Subcutaneous adipose tissue (tissue), 4 donors: ENCODE results near the gene POP4. TPM values are rescaled to one million over a fixed set of nuclear protein-coding genes. Genes with fewer than 3 reads are reported as not detected.

Experiments
- CTCF ChIP-seq: fragments of 450-650 bp; IDR thresholded peaks from one replicate; pipeline ENCODE4 v1.5.1; 2016; ENCODE audit warnings: low read depth, mild to moderate bottlenecking, control low read depth, antibody characterized with exemption, moderate library complexity
- total RNA-seq, 4 donors: library from RNA; depleted of rRNA; stranded (reverse); fragments of >200 nt; gene quantifications; one replicate each; pipeline ENCODE4 v1.1.0, GENCODE V29; 2016

POP4 gene
- total RNA-seq, 4 donors from 2014 or later: 44.4 to 72.7 (median 65.1) TPM

GRCh38 chr19:29571181-29571580 lies 34.9 kb upstream of the POP4 start:
- TF ChIP-seq CTCF: no peak

DNA sequence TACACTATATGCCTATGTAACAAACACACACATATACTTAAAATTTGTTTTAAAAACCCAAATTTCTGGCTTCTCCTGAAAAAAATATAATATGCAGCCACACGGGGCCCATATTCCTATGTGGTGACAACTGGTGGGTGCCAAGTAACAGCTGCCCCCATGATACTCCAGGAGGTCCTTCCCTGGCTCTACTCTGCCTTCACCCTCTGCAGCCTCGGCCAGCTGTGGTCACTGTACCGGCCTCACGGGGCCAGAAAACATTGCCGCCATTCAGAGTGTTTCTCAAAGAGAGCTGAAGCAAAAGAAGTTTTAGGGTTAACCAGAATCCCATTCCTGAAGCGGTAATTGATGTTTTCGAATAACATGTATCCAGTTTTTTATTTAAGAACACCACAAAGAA lies 32.6 kb upstream of the POP4 start:
- no peak for TF ChIP-seq CTCF

GRCh38 chr19:29574510-29574909 lies 31.6 kb upstream of the POP4 start:
- TF ChIP-seq CTCF: no peak

- TF ChIP-seq CTCF: no peak
Observed at GRCh38 chr19:29576046-29576606, 30.0 kb upstream of the POP4 start.

- no peak for TF ChIP-seq CTCF
Observed at GRCh38 chr19:29576761-29577648, 29.1 kb upstream of the POP4 start.

DNA sequence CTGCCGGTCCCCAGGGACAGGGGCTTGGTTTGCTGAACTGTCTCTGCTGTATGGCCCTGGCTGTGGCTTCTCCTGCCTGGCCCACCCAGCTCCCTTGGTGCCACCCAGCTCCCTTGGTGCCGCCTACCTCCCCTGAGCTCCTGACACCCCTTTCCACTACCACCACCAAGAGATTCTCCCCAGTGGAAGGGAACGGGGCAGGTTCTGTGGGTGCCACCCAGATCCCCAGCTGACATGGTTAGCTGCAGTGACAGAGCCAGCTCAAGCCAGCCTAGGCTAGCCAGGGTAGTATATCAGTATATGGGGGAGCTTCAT lies 28.5 kb upstream of the POP4 start:
- TF ChIP-seq CTCF: no peak

DNA sequence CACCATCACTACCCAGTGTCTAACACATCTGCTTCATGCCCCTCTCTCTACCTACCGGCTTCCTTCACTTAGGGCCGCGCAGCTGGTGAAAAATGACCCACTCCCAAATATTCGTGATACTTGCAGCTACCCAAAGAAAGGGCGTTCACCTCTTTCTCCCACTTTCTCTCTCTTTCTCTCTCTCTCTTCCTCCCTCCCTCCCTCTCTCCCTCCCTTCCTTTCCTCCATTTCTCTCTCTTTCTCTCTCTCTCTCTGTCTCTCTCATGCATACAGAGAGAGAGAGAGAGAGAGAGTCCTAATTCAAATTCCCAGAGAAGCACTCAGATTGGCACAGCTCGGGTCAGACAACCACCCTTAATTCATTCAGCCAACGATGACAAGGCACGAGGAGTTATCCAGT lies 27.7 kb upstream of the POP4 start:
- TF ChIP-seq CTCF: no peak
